ENCODE measurements around the gene CLK1. TPM values are rescaled to one million over a fixed set of nuclear protein-coding genes. Genes with fewer than 3 reads are reported as not detected.

Gene CLK1
- total RNA-seq, 1 experiment from 2014 or later, result 57.0 TPM

GRCh38 chr2:200909958-200910357 lies 45.5 kb upstream of the CLK1 start:
- BruUV-seq (replicated peaks), result no TSS peak
- TF ChIP-seq EZH2 (IDR thresholded peaks at IDR 0.05; ENCODE audit: low read depth) (no peak), CTCF (conservative IDR thresholded peaks at IDR 0.05) (no peak)
- Histone ChIP-seq H3K9me3 (ENCODE audit: insufficient read depth, low read depth) (no peaks in the 10 kb centered on the region), H3K4me2 (no peak overlapping the region), H2AFZ (no peak overlapping the region), H3K4me3 (no peak overlapping the region), H3K36me3 (ENCODE audit: low read depth) (peaks cover 7% of the 10 kb centered on the region; the same call in 1 of the 2 replicates), H3K9me2 (ENCODE audit: insufficient read depth) (no peaks in the 10 kb centered on the region), H3F3A (ENCODE audit: insufficient read depth, low read depth) (peaks cover 32% of the 10 kb centered on the region; the same call in 1 of the 2 replicates), H3K27me3 (ENCODE audit: insufficient read depth, low read depth) (no peaks in the 10 kb centered on the region), H4K20me1 (ENCODE audit: insufficient read depth) (no peaks in the 10 kb centered on the region), H3K4me1 (replicated peaks; ENCODE audit: insufficient read depth) (no peaks in the 10 kb centered on the region), H3K79me2 (ENCODE audit: low read depth) (no peaks in the 10 kb centered on the region), H3K27ac (no peak overlapping the region)
- ChIA-PET POLR2A (ENCODE audit: unreplicated experiment) (interaction anchor here (0.7 kb wide), 1 partner anchor 1220 kb away, joined by 5 read pairs; no protein-coding TSS in a partner anchor), CTCF (interaction anchor here (0.6 kb wide), 1 partner anchor 276 kb away, joined by 4 read pairs; no protein-coding TSS in a partner anchor)
- intact Hi-C loops (cut with micrococcal nuclease; ENCODE audit: unreplicated experiment), result no loop called here
- no peak for DNase-seq

GRCh38 chr2:200905618-200906296 lies 41.3 kb upstream of the CLK1 start:
- Histone ChIP-seq H3F3A (ENCODE audit: insufficient read depth, low read depth) (peaks cover 35% of the 10 kb centered on the region), H3K9me2 (ENCODE audit: insufficient read depth) (no peaks in the 10 kb centered on the region), H3K4me2 (no peak overlapping the region), H3K27me3 (ENCODE audit: insufficient read depth, low read depth) (no peaks in the 10 kb centered on the region), H3K27ac (no peak overlapping the region), H3K36me3 (ENCODE audit: low read depth) (peaks cover 13% of the 10 kb centered on the region), H3K4me3 (no peak overlapping the region), H3K79me2 (ENCODE audit: low read depth) (no peaks in the 10 kb centered on the region), H4K20me1 (ENCODE audit: insufficient read depth) (no peaks in the 10 kb centered on the region), H3K4me1 (replicated peaks; ENCODE audit: insufficient read depth) (no peaks in the 10 kb centered on the region), H2AFZ (no peak overlapping the region), H3K9me3 (ENCODE audit: insufficient read depth, low read depth) (no peaks in the 10 kb centered on the region)
- no TSS peak for BruUV-seq (replicated peaks)
- CTCF ChIA-PET, result interaction anchor here (0.5 to 1.9 kb wide), 5 partner anchors 163 to 326 kb away, joined by 3 to 13 read pairs (median 4); no protein-coding TSS in a partner anchor
- POLR2A ChIA-PET (ENCODE audit: unreplicated experiment), result interaction anchor here (0.6 to 0.7 kb wide), 2 partner anchors 125 to 163 kb away, joined by 3 to 4 read pairs; no protein-coding TSS in a partner anchor
- peak; percentile 75 for TF ChIP-seq CTCF (conservative IDR thresholded peaks at IDR 0.05)
- TF ChIP-seq EZH2 (IDR thresholded peaks at IDR 0.05; ENCODE audit: low read depth), result no peak
- DNase-seq, result peak; percentile 46 to 64
- intact Hi-C loops (cut with micrococcal nuclease; ENCODE audit: unreplicated experiment), result loop anchor here (1.0 kb wide), 3 partner anchors 164 to 272 kb away; no protein-coding TSS in a partner anchor

GRCh38 chr2:200901459-200902072 lies 37.1 kb upstream of the CLK1 start:
- CTCF ChIA-PET, result interaction anchor here (0.6 to 1.2 kb wide), 2 partner anchors 167 to 282 kb away, joined by 3 to 9 read pairs; partner anchors contain the start of gene CASP10
- H2AFZ ChIP-seq, result no peak overlapping the region
- intact Hi-C loops (cut with micrococcal nuclease; ENCODE audit: unreplicated experiment), result loop anchor here (1.0 kb wide), 3 partner anchors 188 to 332 kb away; no protein-coding TSS in a partner anchor

More at GRCh38 chr2:200901459-200902072, 37.1 kb upstream of the CLK1 start:
- no peaks in the 10 kb centered on the region for H3K27me3 ChIP-seq (ENCODE audit: insufficient read depth, low read depth)
- POLR2A ChIA-PET (ENCODE audit: unreplicated experiment), result interaction anchor here (0.6 kb wide), 2 partner anchors 165 to 331 kb away, joined by 3 to 4 read pairs; no protein-coding TSS in a partner anchor
- no peaks in the 10 kb centered on the region for H3K4me1 ChIP-seq (replicated peaks; ENCODE audit: insufficient read depth)
- peaks cover 29% of the 10 kb centered on the region for H3F3A ChIP-seq (ENCODE audit: insufficient read depth, low read depth)
- TF ChIP-seq EZH2 (IDR thresholded peaks at IDR 0.05; ENCODE audit: low read depth) (no peak), CTCF (conservative IDR thresholded peaks at IDR 0.05) (peak; percentile 81)
- H3K4me3 ChIP-seq, result no peak overlapping the region
- H3K9me2 ChIP-seq (ENCODE audit: insufficient read depth), result no peaks in the 10 kb centered on the region
- H3K9me3 ChIP-seq (ENCODE audit: insufficient read depth, low read depth), result no peaks in the 10 kb centered on the region
- H3K36me3 ChIP-seq (ENCODE audit: low read depth), result peaks cover 30% of the 10 kb centered on the region
- peak; percentile 68 to 75 for DNase-seq
- no peak overlapping the region for H3K27ac ChIP-seq
- no TSS peak for BruUV-seq (replicated peaks)
- no peak overlapping the region for H3K4me2 ChIP-seq
- H4K20me1 ChIP-seq (ENCODE audit: insufficient read depth), result no peaks in the 10 kb centered on the region
- no peaks in the 10 kb centered on the region for H3K79me2 ChIP-seq (ENCODE audit: low read depth)

Data from PC-9 (cell line).